ENCODE data around the gene UIMC1.

GRCh38 chr5:177010153-177010552 is 3.6 kb upstream of the UIMC1 start:
- TF ChIP-seq GATA3 (IDR thresholded peaks at IDR 0.05; ENCODE audit: low read depth, low read length) (no peak), GATA2 (IDR thresholded peaks at IDR 0.05; ENCODE audit: low read depth, low read length) (no peak)
